Measurements from ENCODE around the gene CCL23.

Gene CCL23

DNA sequence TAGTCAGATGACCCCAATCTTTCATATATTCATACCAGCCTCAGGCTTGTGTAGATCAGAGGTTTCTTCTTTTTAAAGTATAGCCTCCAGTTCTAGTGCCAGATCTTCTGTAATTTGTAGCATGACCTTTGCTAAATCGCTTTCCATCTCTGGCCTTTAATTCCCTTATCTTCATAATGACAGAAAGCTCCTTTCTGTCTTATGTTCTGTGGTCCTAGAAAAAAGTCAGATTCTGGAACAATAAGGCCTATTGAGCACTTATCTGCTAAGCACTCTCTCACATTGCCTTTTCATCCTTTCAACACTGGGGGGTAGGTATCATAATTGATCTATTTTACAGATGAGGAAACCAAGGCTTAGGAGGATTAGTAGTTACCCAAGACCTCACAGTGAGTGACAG is 45.7 kb downstream of the CCL23 start:
- H3K27me3 Mint-ChIP-seq (ENCODE audit: low read depth), result peaks cover 9% of the 10 kb centered on the region
- no peak overlapping the region for H3K27ac Mint-ChIP-seq
- no peaks in the 10 kb centered on the region for H3K9me3 Mint-ChIP-seq
- H3K36me3 Mint-ChIP-seq (ENCODE audit: low read depth), result no peaks in the 10 kb centered on the region
- no peak for DNase-seq (ENCODE audit: low spot score)
- no peak overlapping the region for H3K4me3 Mint-ChIP-seq
- no peaks in the 10 kb centered on the region for H3K4me1 Mint-ChIP-seq (ENCODE audit: low read depth)

DNA sequence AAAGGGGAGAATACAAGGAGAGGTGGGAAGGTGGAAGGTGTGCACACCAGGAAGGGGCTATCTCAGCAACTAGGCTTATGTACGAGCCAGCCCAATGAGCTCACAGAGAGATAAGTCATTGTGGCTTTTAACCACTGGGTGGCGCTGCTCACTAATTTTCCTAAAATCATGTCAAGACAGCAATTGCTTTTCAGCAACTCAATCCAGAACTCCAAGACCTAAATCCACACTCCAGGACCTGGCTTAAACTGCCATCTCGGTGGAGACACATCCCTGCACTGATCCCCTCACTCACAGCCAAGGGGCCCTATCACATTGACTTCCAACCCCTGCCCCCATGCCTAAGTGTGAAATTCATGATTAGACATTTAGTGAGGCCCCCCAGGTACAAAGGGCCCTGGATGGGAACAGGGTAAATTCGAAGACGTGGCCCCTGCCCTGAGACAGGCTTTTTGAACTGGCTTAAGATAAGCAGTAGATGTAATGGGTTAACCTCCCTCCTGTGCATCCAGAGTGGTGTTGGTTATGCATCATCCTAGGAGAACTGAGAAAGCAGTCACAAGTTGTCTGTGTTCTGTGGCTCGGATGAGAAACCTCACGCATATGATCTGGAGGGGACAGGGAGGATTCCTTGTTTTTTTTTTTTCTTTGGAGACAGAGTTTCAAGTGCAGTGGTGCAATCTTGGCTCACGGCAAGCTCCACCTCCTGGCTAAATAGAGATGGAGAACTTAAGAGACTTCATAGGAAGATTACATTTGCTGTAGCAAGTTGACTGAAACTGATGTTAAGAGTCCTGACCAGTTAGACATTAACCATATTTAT is 48.0 kb downstream of the CCL23 start:
- DNase-seq (ENCODE audit: low spot score), result peak; percentile 45
- Mint-ChIP-seq H3K36me3 (ENCODE audit: low read depth) (no peaks in the 10 kb centered on the region), H3K27me3 (ENCODE audit: low read depth) (peaks cover 12% of the 10 kb centered on the region), H3K9me3 (no peaks in the 10 kb centered on the region), H3K4me1 (ENCODE audit: low read depth) (peaks cover 3% of the 10 kb centered on the region), H3K27ac (no peak overlapping the region), H3K4me3 (no peak overlapping the region)

DNA sequence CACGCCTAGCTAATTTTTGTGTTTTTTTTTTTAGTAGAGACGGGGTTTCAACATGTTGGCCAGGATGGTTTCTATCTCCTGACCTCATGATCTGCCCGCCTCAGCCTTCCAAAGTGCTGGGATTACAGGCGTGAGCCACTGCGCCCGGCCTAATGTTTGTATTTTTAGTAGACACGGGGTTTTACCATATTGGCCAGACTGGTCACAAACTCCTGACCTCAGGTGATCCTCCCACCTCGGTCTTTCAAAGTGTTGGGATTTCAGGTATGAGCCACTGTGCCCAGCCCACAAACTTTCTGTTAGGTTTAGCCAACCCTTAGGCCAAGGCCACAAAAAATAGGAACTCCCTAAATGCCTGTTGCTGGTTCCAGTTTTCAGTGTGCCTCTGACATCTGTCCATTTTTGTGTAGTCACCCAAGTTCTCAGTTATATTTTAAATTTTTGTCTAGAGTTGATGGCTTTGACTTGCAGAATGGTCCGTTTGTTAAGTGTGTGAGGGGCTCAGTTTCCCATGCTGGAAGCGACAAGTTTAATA is 49.2 kb downstream of the CCL23 start:
- no peak for DNase-seq (ENCODE audit: low spot score)
- Mint-ChIP-seq H3K4me1 (ENCODE audit: low read depth) (peaks cover 3% of the 10 kb centered on the region), H3K36me3 (ENCODE audit: low read depth) (no peaks in the 10 kb centered on the region), H3K27me3 (ENCODE audit: low read depth) (peaks cover 13% of the 10 kb centered on the region), H3K27ac (no peak overlapping the region), H3K4me3 (no peak overlapping the region), H3K9me3 (no peaks in the 10 kb centered on the region)

GRCh38 chr17:35965272-35965671 is 52.5 kb downstream of the CCL23 start:
- Mint-ChIP-seq H3K27me3 (ENCODE audit: low read depth) (peaks cover 16% of the 10 kb centered on the region), H3K4me1 (ENCODE audit: low read depth) (peaks cover 3% of the 10 kb centered on the region), H3K27ac (no peak overlapping the region), H3K36me3 (ENCODE audit: low read depth) (no peaks in the 10 kb centered on the region), H3K9me3 (no peaks in the 10 kb centered on the region), H3K4me3 (no peak overlapping the region)
- no peak for DNase-seq (ENCODE audit: low spot score)

- H3K27ac Mint-ChIP-seq, result no peak overlapping the region
Measured at GRCh38 chr17:35963663-35964062, 54.1 kb downstream of the CCL23 start.

More at GRCh38 chr17:35963663-35964062, 54.1 kb downstream of the CCL23 start:
- H3K36me3 Mint-ChIP-seq (ENCODE audit: low read depth), result no peaks in the 10 kb centered on the region
- no peak for DNase-seq (ENCODE audit: low spot score)
- peaks cover 25% of the 10 kb centered on the region for H3K27me3 Mint-ChIP-seq (ENCODE audit: low read depth)
- H3K4me3 Mint-ChIP-seq, result no peak overlapping the region
- no peaks in the 10 kb centered on the region for H3K9me3 Mint-ChIP-seq
- H3K4me1 Mint-ChIP-seq (ENCODE audit: low read depth), result peaks cover 3% of the 10 kb centered on the region
